A673 (cell line): ENCODE results near the gene IGLON5.

Source experiments
- EZH2 ChIP-seq: fragments of 200-600 bp; sonication (generic); IDR thresholded peaks from 2 replicates; pipeline ENCODE4 v1.6.1; 2017; ENCODE audit warnings: borderline replicate concordance, low read depth, mild to moderate bottlenecking, mixed read lengths, antibody characterized with exemption, low read length; ENCODE audit not compliant: poor library complexity, severe bottlenecking
- TF ChIP-seq, protein P1 (sequence below): fragments of 300-800, 200-600 bp; sonication (generic); conservative IDR thresholded peaks from 2 replicates; pipeline ENCODE4 v1.5.1; 2017; ENCODE audit warnings: low read depth, mild to moderate bottlenecking, antibody characterized with exemption, low read length, moderate library complexity, mixed read lengths

DNA sequence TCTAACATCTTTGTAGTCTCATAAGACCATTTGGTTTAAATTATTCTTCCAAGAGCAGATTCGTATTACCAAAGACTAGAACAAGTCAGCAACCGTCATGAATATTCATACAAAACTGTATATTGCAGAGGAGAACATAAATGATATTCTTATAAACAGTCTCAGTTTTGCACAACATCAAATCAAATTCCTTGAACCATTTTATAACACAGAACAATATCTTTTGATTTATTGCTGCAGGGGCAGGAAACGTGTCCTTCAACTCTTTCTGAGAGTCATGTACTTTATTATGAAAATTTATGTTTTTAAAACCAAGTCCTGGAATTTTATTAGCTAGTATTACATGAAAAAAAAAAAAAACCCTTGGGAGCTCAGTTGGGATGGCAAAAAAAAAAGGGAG is 34.3 kb upstream of the IGLON5 start:
- TF ChIP-seq, protein P1, sequence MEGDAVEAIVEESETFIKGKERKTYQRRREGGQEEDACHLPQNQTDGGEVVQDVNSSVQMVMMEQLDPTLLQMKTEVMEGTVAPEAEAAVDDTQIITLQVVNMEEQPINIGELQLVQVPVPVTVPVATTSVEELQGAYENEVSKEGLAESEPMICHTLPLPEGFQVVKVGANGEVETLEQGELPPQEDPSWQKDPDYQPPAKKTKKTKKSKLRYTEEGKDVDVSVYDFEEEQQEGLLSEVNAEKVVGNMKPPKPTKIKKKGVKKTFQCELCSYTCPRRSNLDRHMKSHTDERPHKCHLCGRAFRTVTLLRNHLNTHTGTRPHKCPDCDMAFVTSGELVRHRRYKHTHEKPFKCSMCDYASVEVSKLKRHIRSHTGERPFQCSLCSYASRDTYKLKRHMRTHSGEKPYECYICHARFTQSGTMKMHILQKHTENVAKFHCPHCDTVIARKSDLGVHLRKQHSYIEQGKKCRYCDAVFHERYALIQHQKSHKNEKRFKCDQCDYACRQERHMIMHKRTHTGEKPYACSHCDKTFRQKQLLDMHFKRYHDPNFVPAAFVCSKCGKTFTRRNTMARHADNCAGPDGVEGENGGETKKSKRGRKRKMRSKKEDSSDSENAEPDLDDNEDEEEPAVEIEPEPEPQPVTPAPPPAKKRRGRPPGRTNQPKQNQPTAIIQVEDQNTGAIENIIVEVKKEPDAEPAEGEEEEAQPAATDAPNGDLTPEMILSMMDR = no peak
- TF ChIP-seq EZH2 = no peak
